ENCODE measurements around the gene BAIAP2.

BAIAP2 gene

GRCh38 chr17:81065500-81065899 is 30.5 kb downstream of the BAIAP2 start:
- DNase-seq, result no peak

- DNase-seq, result no peak
These were observed 31.1 kb downstream of the BAIAP2 start for GRCh38 chr17:81066072-81066471.

GRCh38 chr17:81066771-81067315 is 31.9 kb downstream of the BAIAP2 start:
- no peak for DNase-seq

GRCh38 chr17:81067391-81067811 is 32.5 kb downstream of the BAIAP2 start:
- no peak for DNase-seq

- no peak for DNase-seq
These were observed 33.6 kb downstream of the BAIAP2 start for GRCh38 chr17:81068411-81069134.

- DNase-seq, result peak in 1 of 56 donors; percentile 11
These were observed 34.2 kb downstream of the BAIAP2 start for GRCh38 chr17:81069135-81069645.

- no peak for DNase-seq
These were observed 35.7 kb downstream of the BAIAP2 start for GRCh38 chr17:81070541-81071246.

GRCh38 chr17:81071761-81072741 is 37.1 kb downstream of the BAIAP2 start:
- no peak for DNase-seq

GRCh38 chr17:81073967-81074839 is 39.3 kb downstream of the BAIAP2 start:
- DNase-seq, result no peak

GRCh38 chr17:81074875-81075274 is 39.9 kb downstream of the BAIAP2 start:
- peak in 6 of 56 donors; percentile 17 to 50 (median 34) for DNase-seq

GRCh38 chr17:81075307-81075706 is 40.4 kb downstream of the BAIAP2 start:
- no peak for DNase-seq

GRCh38 chr17:81076141-81076679 is 41.3 kb downstream of the BAIAP2 start:
- peak in 10 of 56 donors; percentile 8 to 57 (median 39) for DNase-seq

GRCh38 chr17:81078026-81078913 is 43.3 kb downstream of the BAIAP2 start:
- peak in 28 of 56 donors; percentile 18 to 79 (median 44) for DNase-seq

- no peak for DNase-seq
These were observed 45.1 kb downstream of the BAIAP2 start for GRCh38 chr17:81080019-81080418.

- peak in 3 of 56 donors; percentile 24 to 55 (median 24) for DNase-seq
These were observed 46.5 kb downstream of the BAIAP2 start for GRCh38 chr17:81081222-81082176.

- no peak for DNase-seq
These were observed 47.5 kb downstream of the BAIAP2 start for GRCh38 chr17:81082177-81083073.
